ENCODE results near the gene AEBP1. TPM values are rescaled to one million over a fixed set of nuclear protein-coding genes. Genes with fewer than 3 reads are reported as not detected.
"Not testable (repeated sequence)": the region's sequence is repeated elsewhere in the genome, so short reads cannot be mapped to it uniquely, and the experiment has no call there.

AEBP1 gene
- total and polyA plus RNA-seq, 9 of the 15 experiments (the other 6 are each of a cell fraction or from before 2014, with no cell fraction given): 0.03 to 0.78 (median 0.30) TPM; not detected in 2

- H3K9ac ChIP-seq (ENCODE audit: insufficient read depth in 1 of 2, low read depth in 2 of 2, low read length in 2 of 2); H2AFZ ChIP-seq (ENCODE audit: low read depth, low read length); DNase-seq (ENCODE audit: extremely low read depth in 1 of 4, low spot score in 3 of 4); H3K4me2 ChIP-seq (ENCODE audit: insufficient read depth, low read length); H3K4me3 ChIP-seq; H3K9me3 ChIP-seq (replicated peaks; ENCODE audit: control insufficient read depth, insufficient read depth, low read depth, low read length); ATAC-seq; H4K20me1 ChIP-seq (replicated peaks; ENCODE audit: control insufficient read depth, insufficient read depth, low read length); H3K27me3 ChIP-seq (ENCODE audit: control insufficient read depth in 2 of 2, insufficient read depth in 2 of 2, low read length in 2 of 2); H3K27ac ChIP-seq (ENCODE audit: extremely low read depth, low read depth, low read length); intact Hi-C loops (cut with micrococcal nuclease); FAIRE-seq; H3K36me3 ChIP-seq (ENCODE audit: control insufficient read depth, insufficient read depth, low read length); BruUV-seq (replicated peaks); in situ Hi-C loops (cut with MboI); H3K9me1 ChIP-seq (ENCODE audit: control insufficient read depth, insufficient read depth, low read length); CTCF ChIA-PET (ENCODE audit: low intra/inter-chr PET ratio); TF ChIP-seq ATF3 (CRISPR knock-in tag; conservative IDR thresholded peaks at IDR 0.05): not testable (repeated sequence)
- TF ChIP-seq CBFA2T3 (IDR thresholded peaks at IDR 0.05) (peak; percentile 17; the same call in 1 of the 2 replicates), ATF3 (IDR thresholded peaks at IDR 0.05) (peak; percentile 20; the same call in 1 of the 2 replicates), FOSL1 (tag; conservative IDR thresholded peaks at IDR 0.05) (0 out of 2 replicates have a peak, but pooled peaks have one; percentile 15)
- WGBS (ENCODE audit: insufficient coverage, low coverage, missing lambda C conversion rate): 1% methylated on average over 4 of the region's 4 CpGs
- POLR2A ChIA-PET: interaction anchor here (1.8 kb wide), 2 partner anchors 11 to 21 kb away, joined by 3 to 5 read pairs; no protein-coding TSS in a partner anchor
- H3K79me2 ChIP-seq (ENCODE audit: control insufficient read depth, insufficient read depth, low read length): peaks cover 22% of the 10 kb centered on the region
- H3K4me1 ChIP-seq (replicated peaks in 1 of 2; ENCODE audit: control insufficient read depth in 2 of 2, insufficient read depth in 2 of 2, low read length in 2 of 2): peaks cover 9 to 25% of the 10 kb centered on the region in 2 experiments; a peak in 4 of 5 replicates
Measured at GRCh38 chr7:44126574-44126973, 22.4 kb downstream of the AEBP1 start.

- H3K4me3 ChIP-seq: no peak overlapping the region
- no peaks in the 10 kb centered on the region for H4K20me1 ChIP-seq (replicated peaks; ENCODE audit: control insufficient read depth, insufficient read depth, low read length)
- no TSS peak for BruUV-seq (replicated peaks)
- in situ Hi-C loops (cut with MboI) (no loop called here), intact Hi-C loops (cut with micrococcal nuclease) (no loop called here)
- DNase-seq (ENCODE audit: extremely low read depth in 1 of 4, low spot score in 3 of 4): no peak
- H3K9ac ChIP-seq (ENCODE audit: insufficient read depth in 1 of 2, low read depth in 2 of 2, low read length in 2 of 2): no peak overlapping the region
- peaks cover 17% of the 10 kb centered on the region for H3K79me2 ChIP-seq (ENCODE audit: control insufficient read depth, insufficient read depth, low read length)
- no peaks in the 10 kb centered on the region for H3K9me3 ChIP-seq (replicated peaks; ENCODE audit: control insufficient read depth, insufficient read depth, low read depth, low read length)
- POLR2A ChIA-PET: interaction anchor here (0.7 kb wide), 1 partner anchor 70 kb away, joined by 4 read pairs; no protein-coding TSS in a partner anchor
- no peaks in the 10 kb centered on the region for H3K9me1 ChIP-seq (ENCODE audit: control insufficient read depth, insufficient read depth, low read length)
- H3K36me3 ChIP-seq (ENCODE audit: control insufficient read depth, insufficient read depth, low read length): peaks cover 3% of the 10 kb centered on the region; the same call in 1 of the 3 replicates
- FAIRE-seq: no peak
- peaks cover 3 to 20% of the 10 kb centered on the region in 2 experiments; a peak in 4 of 5 replicates for H3K4me1 ChIP-seq (replicated peaks in 1 of 2; ENCODE audit: control insufficient read depth in 2 of 2, insufficient read depth in 2 of 2, low read length in 2 of 2)
- CTCF ChIA-PET (ENCODE audit: low intra/inter-chr PET ratio): no interaction called here
- H3K27me3 ChIP-seq (ENCODE audit: control insufficient read depth in 2 of 2, insufficient read depth in 2 of 2, low read length in 2 of 2): no peaks in the 10 kb centered on the region
- H3K4me2 ChIP-seq (ENCODE audit: insufficient read depth, low read length): no peak overlapping the region
- no peak for TF ChIP-seq MITF (IDR thresholded peaks at IDR 0.05)
- no peak for ATAC-seq
- no peak overlapping the region for H2AFZ ChIP-seq (ENCODE audit: low read depth, low read length)
- H3K27ac ChIP-seq (ENCODE audit: extremely low read depth, low read depth, low read length): no peak overlapping the region
Measured at GRCh38 chr7:44127161-44127560, 23.0 kb downstream of the AEBP1 start.
